ENCODE data around the gene EPG5.

GRCh38 chr18:45830917-45831316 is 136.2 kb downstream of the EPG5 start:
- TF ChIP-seq CTCF (IDR thresholded peaks at IDR 0.05) (no peak), ATF6 (CRISPR knock-in tag; IDR thresholded peaks at IDR 0.05) (no peak), CREB1 (CRISPR knock-in tag; IDR thresholded peaks at IDR 0.05) (no peak), FOXJ3 (CRISPR knock-in tag; IDR thresholded peaks at IDR 0.05; ENCODE audit: borderline replicate concordance) (no peak), ZNF317 (CRISPR knock-in tag; IDR thresholded peaks at IDR 0.05; ENCODE audit: borderline replicate concordance, low read depth) (no peak), ZNF281 (CRISPR knock-in tag; IDR thresholded peaks at IDR 0.05) (no peak), OVOL2 (CRISPR knock-in tag; IDR thresholded peaks at IDR 0.05; ENCODE audit: borderline replicate concordance) (no peak), E2F5 (CRISPR knock-in tag; IDR thresholded peaks at IDR 0.05) (no peak)

Data from WTC11 (cell line).